HPDE6-E6E7 (cell line): ENCODE measurements around the gene HEATR5B.
"Not testable (repeated sequence)": the region's sequence is repeated elsewhere in the genome, so short reads cannot be mapped to it uniquely, and the experiment has no call there.

Experiments used
- DNase-seq: peaks from one replicate; pipeline ENCODE4 v3.0.0; 2011; ENCODE audit warnings: missing footprints; ENCODE audit errors: extremely low spot score

The HEATR5B gene

DNA sequence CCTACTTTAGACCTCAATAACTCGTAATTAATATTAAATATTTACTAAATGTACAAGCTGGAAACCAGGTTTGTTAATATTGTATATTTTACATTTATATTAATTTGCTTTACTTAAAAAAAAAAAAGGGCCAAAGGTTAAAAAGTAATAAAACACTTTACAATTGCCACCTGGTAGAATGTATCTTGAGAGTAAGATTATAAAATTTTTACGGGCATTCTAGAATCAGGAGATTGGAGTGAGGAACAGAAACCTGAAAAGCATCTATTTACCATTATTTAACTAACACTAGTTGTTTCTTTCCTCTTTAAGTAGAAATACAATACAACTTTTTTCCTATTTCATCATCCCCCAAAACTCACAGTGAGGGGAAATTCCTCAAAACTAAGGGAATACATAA is 102.3 kb downstream of the HEATR5B start:
- DNase-seq, result no peak

GRCh38 chr2:36979007-36979406 is 105.2 kb downstream of the HEATR5B start:
- not testable (repeated sequence) for DNase-seq

DNA sequence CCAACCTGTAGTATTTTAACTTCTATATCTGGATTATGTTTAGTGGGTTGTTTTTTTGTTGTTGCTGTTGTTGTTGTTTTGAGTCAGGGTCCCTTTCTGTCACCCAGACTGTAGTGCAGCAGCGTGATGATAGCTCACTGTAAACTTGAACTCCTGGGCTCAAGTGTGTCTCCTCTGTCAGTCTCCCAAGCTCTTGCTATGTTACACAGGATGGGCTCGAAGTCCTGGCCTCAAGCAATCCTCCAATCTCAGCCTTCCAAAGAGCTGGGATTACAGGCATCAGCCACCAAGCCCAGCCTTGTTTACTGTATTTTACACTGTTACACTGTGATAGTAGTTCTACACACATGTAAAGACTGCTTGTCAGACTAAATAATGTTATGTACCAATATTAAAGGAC is 108.1 kb downstream of the HEATR5B start:
- DNase-seq, result no peak

DNA sequence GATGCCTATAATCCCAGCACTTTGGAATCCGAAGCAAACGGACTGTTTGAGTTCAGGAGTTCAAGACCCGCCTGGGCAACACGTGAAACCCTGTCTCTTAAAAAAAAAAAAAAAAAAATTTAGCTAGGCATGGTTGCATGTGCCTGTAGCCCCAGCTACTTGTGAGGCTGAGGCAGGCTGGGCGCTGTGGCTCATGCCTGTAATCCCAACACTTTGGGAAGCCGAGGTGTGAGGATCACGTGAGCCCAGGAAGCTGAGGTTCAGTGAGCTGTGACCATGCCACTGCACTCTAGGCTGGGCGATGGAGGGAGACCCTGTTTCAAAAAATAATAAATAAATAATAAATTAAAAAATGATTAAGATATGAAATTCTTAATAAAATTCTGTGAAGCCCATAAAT is 108.9 kb downstream of the HEATR5B start:
- DNase-seq, result no peak

GRCh38 chr2:36973320-36973719 is 110.9 kb downstream of the HEATR5B start:
- DNase-seq, result no peak

GRCh38 chr2:36971990-36972389 is 112.2 kb downstream of the HEATR5B start:
- no peak for DNase-seq

- DNase-seq, result peak; percentile 9
These were observed 116.8 kb downstream of the HEATR5B start for GRCh38 chr2:36967236-36967876.

DNA sequence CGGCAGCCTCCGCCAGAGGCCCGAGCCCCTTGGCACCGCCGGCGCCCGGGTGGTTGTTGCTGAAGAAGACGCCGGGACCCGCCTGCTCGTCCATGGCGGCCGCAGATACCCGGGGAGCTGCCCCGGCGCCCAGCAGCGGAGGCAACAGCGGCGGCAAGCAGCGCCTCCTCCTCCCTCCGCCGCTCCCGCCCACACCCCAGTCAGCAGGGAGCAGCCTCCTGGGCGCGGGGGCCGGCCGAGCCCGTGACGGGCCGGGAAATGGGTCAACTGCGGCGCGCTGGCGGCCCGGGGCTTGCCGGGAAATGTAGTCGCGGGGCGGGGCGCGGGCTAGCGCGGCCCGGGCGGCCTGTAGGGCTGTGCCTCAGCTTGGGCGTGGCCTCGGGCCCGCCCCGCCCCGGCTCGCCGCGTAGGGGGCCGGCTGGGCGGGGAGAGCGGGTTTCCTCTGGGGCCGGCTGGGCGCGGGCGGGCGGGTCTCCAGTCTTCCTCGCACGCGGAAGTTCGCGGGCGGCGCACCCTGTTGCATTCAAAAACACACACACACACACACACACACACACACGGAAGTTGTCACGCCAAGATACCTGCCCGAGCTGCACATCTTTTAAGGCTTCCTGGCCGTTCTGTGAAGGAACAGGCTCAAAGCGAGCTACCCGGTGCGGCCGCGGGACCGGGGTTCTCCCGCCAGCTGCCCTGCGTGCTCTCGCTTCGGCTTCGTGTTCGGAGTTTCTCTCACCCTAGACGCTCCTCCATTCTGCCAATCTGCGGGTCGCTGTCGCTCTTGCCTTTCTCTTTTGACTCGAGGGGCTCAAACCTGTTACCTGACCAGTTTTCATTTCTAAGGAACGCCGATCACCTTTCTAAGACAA is 117.6 kb downstream of the HEATR5B start, which contains the start of gene STRN:
TSS of gene STRN (minus strand) at position 167 of the 866 bp plus-strand sequence. CDS start at position 94, 73 bp downstream.
- DNase-seq, result peak; percentile 89

DNA sequence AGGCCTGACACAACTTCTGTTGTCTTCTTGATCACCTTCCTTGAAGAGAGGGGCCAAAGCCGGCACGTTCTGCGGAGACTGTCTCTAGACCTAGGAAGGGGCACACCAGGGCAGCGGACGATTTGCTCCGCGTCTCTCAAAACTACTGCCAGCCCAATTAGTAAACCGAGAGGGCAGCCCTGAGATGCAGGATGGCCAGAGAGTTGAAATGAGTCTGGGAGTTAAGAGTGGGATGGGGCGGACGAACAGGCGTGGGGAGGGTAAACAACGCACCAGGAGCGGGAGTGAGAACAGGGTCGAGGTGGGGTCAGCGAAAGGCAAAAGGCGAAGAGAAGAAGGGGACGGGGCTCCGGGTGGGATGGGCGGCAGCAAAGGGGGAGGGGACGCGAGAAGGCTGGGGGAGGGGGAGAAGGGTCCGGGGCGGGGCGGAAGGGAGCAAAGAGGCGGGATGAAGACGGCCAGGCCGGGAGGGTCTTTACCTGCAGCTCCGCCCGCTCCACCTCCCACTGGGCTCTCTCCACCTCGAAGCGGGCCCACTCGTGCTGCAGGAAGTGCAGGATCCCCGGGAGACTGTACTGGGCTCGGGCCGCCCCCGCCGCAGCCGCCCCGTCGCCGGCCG is 118.3 kb downstream of the HEATR5B start:
- peak; percentile 7 for DNase-seq

GRCh38 chr2:36965206-36965605 is 119.0 kb downstream of the HEATR5B start:
- DNase-seq, result no peak

GRCh38 chr2:36964496-36965058 is 119.6 kb downstream of the HEATR5B start:
- DNase-seq, result no peak

- no peak for DNase-seq
These were observed 120.4 kb downstream of the HEATR5B start for GRCh38 chr2:36963734-36964133.

GRCh38 chr2:36963106-36963505 is 121.1 kb downstream of the HEATR5B start:
- peak; percentile 13 for DNase-seq

DNA sequence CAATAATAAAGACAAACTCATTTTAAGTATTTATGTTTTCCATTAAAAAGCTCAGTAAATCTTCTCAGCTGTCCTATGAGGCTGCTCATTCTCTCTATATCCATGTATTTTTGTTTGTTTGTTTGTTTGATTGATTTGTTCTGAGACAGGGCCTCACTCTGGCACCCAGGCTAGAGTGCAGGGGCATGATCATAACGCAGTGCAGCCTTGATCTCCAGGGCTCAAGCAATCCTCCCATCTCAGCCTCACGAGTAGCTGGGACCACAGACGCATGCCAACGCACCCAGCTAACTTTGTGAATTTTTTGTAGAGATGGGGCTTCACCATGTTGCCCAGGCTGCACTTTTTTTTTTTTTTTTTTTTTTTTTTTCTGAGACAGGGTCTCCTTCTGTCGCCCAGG is 123.4 kb downstream of the HEATR5B start:
- DNase-seq, result no peak

- DNase-seq, result no peak
These were observed 124.0 kb downstream of the HEATR5B start for GRCh38 chr2:36960005-36960675.

- DNase-seq, result no peak
These were observed 129.1 kb downstream of the HEATR5B start for GRCh38 chr2:36954977-36955607.

- DNase-seq, result peak; percentile 78
These were observed 131.4 kb downstream of the HEATR5B start for GRCh38 chr2:36952748-36953197.

DNA sequence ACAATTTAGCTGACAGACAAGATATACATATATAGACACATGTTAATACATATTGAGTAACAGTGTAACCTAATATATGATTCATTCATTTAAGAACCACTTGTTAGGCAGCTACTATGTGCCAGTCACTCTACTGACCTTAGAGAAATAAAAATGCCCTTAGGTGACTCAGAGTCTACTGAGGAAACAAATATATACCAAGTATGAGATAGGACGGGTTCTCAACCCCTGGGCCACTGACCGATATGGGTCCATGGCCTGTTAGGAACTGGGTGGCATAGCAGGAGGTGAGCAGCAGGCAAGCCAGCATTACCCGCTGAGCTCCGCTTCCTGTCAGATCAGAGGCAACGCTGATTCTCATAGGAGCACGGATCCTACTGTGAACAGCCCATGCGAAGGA is 132.6 kb downstream of the HEATR5B start:
- DNase-seq, result peak; percentile 64

DNA sequence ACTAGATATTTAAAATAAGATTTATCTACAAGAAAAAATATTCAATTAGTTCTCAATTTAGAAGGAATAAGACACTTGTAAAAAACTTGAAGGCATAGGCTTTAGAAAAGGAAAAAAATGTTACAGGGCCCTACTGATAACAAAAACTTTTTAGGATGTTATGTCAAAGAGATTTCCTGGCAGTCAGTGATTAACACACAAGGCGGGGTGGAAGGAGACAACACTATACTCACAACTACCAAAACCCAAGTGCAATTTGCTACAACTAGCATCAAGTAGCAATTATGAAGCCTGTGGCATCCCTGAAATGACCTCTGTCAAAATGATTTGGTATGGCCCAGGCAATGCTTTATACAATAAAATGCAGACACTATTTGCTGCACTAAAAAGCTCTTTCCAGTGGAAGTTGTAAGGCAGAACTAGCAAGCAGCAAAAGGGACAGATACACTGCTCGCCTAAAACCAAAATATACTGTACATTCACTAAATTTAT is 133.1 kb downstream of the HEATR5B start:
- no peak for DNase-seq

- no peak for DNase-seq
These were observed 134.3 kb downstream of the HEATR5B start for GRCh38 chr2:36949845-36950244.

GRCh38 chr2:36945240-36945639 is 138.9 kb downstream of the HEATR5B start:
- not testable (repeated sequence) for DNase-seq
